HG03460 (cell line): ENCODE results near the gene LPP.

Experiments
- ATAC-seq: cut with Tn5 transposase; IDR thresholded peaks from one replicate; pipeline ENCODE4 v1.9.1; 2021; ENCODE audit not compliant: unreplicated experiment

The LPP gene

GRCh38 chr3:188497021-188497420 is 343.1 kb downstream of the LPP start:
- no peak for ATAC-seq

GRCh38 chr3:188503647-188504046 is 349.7 kb downstream of the LPP start:
- ATAC-seq, result no peak

GRCh38 chr3:188505151-188505550 is 351.2 kb downstream of the LPP start:
- no peak for ATAC-seq

GRCh38 chr3:188505911-188506310 is 352.0 kb downstream of the LPP start:
- ATAC-seq, result no peak

GRCh38 chr3:188506446-188506845 is 352.5 kb downstream of the LPP start:
- no peak for ATAC-seq

- ATAC-seq, result no peak
These were observed 353.3 kb downstream of the LPP start for GRCh38 chr3:188507244-188507720.

- ATAC-seq, result no peak
These were observed 354.5 kb downstream of the LPP start for GRCh38 chr3:188508454-188508853.

- no peak for ATAC-seq
These were observed 355.4 kb downstream of the LPP start for GRCh38 chr3:188509316-188509715.

GRCh38 chr3:188510366-188510765 is 356.4 kb downstream of the LPP start:
- no peak for ATAC-seq

- ATAC-seq, result no peak
These were observed 359.8 kb downstream of the LPP start for GRCh38 chr3:188513662-188514328.

- ATAC-seq, result no peak
These were observed 362.6 kb downstream of the LPP start for GRCh38 chr3:188516515-188516914.

- ATAC-seq, result no peak
These were observed 364.5 kb downstream of the LPP start for GRCh38 chr3:188518416-188518815.

- no peak for ATAC-seq
These were observed 365.0 kb downstream of the LPP start for GRCh38 chr3:188518835-188519452.

- no peak for ATAC-seq
These were observed 366.5 kb downstream of the LPP start for GRCh38 chr3:188520466-188520865.

- ATAC-seq, result no peak
These were observed 368.2 kb downstream of the LPP start for GRCh38 chr3:188522115-188522514.

GRCh38 chr3:188523291-188523690 is 369.3 kb downstream of the LPP start:
- no peak for ATAC-seq

- ATAC-seq, result no peak
These were observed 370.1 kb downstream of the LPP start for GRCh38 chr3:188524052-188524451.

GRCh38 chr3:188526057-188526456 is 372.1 kb downstream of the LPP start:
- ATAC-seq, result no peak

GRCh38 chr3:188527389-188527788 is 373.4 kb downstream of the LPP start:
- ATAC-seq, result no peak

- no peak for ATAC-seq
These were observed 374.4 kb downstream of the LPP start for GRCh38 chr3:188528396-188528795.

- ATAC-seq, result no peak
These were observed 375.3 kb downstream of the LPP start for GRCh38 chr3:188529228-188529627.

- no peak for ATAC-seq
These were observed 376.3 kb downstream of the LPP start for GRCh38 chr3:188530226-188530625.

- no peak for ATAC-seq
These were observed 377.3 kb downstream of the LPP start for GRCh38 chr3:188531210-188531609.
